NCI-H146 treated with DMSO at 0.1 percent for 48 hours (cell line): ENCODE data around the gene CWC27.
"Not testable (repeated sequence)": the region's sequence is repeated elsewhere in the genome, so short reads cannot be mapped to it uniquely, and the experiment has no call there.

ENCODE experiments used
- DNase-seq: peaks from one replicate; lab custom pipeline; 2025; ENCODE audit not compliant: unreplicated experiment; lab: John Stamatoyannopoulos, UW

CWC27 gene

DNA sequence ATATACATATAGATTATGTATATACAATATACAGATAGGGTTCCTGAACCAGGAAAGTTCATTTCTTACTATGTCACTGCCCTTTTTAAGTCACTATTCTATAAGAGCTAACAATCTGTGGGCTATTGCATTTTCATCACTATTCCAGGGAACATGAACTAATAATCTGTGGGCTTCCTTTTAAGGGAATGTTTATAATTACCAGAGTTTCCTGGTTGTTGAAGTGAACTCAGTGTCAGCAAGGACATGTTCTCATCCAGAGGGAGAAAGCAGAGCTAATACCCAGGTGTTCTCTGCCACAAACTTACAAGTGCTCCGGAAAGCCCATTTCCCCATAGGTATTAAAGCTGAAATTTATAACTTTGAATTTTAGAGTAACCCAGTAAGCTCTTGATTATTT, 69.6 kb downstream of the CWC27 start:
- no peak for DNase-seq

DNA sequence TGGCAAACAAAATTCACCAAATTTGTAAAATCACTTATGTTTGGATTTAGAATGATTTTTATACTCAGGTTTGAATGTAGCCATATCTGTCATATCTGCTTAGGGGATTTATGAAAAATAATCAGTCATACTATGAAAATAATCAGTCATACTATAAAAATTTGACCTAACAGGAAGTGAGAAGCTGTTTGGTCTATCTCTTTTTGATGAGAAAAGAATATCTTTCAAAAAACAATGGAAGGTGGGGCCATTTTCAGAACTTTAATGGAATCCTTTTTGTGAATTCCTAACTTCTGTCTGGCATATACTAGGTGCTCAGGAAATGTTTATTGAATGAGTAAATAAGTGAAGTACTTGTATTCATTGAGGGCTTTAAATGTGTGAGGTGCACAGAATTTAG, 70.1 kb downstream of the CWC27 start:
- no peak for DNase-seq

DNA sequence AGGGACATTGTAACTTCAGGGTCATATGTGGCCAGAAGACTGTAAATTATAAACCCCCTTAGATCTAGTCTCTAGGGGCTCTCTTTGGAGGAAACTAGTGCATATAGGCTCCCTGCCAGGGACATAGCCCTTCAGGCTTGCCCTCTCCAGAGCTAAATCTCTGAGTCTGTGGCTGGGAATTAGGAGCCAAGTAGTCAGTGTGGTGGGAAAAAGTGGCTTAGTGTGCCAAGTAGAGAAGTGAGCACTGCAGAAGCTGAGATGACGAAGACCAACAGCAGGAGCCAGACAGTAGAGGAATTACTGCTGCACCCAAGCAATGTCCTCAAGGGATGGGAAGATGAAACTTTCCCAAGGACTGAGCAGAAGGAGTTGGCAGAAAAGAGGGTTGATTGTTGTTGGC, 71.2 kb downstream of the CWC27 start:
- no peak for DNase-seq

DNA sequence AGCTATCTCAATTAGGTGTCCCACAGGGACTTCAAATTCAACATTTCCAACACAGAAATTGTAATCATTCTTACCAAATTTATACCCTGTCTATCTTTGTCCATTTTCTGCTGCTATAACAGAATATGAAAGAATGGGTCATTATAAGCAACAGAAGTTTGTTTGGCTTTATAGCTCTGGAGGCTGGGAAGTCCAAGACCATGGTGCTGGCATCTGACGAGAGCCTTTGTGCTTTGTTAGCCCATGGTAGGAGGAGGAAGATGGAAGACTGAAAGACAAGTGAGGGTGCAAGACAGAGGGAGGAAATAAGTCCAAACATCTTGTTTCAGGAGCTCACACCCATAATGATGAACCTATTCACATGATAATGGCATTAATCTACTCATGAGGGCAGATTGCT, 72.2 kb downstream of the CWC27 start:
- DNase-seq = no peak

DNA sequence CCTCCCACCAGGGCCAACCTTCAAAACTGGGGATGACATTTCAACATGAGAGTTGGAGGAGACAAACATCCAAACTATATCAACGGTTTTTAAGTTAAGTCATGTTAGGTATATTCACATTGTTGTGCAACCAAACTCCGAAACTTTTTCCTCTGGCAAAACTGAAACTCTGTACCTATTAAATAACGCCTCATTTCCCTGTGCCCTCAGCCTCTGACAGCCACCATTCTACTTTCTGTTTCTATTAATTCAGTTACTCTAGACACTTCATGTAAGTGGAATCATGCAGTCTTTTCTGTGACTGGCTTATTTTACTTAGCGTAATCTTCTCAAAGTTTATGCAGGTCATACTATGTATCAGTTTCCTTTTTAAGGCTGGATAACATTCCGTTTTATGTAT, 85.0 kb downstream of the CWC27 start:
- no peak for DNase-seq

DNA sequence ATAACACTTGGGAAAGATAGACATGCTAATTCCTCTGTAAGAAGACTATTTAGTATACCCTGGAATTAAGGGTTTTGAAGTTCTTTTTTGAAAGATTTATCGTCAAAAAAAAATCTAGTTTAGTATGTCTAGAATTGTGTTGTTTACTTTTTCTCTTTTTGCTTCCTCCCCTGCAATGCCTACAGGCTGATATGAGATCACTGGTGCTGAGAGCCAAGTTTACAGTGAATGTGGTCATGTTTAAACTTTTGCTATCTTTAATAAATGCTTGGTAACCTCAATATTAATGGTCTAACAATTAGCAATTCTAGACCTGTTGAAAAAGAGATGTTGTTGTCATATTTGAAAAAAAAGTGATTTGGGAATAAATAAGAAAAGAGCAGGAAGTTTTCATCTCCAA, 86.1 kb downstream of the CWC27 start:
- DNase-seq = no peak

DNA sequence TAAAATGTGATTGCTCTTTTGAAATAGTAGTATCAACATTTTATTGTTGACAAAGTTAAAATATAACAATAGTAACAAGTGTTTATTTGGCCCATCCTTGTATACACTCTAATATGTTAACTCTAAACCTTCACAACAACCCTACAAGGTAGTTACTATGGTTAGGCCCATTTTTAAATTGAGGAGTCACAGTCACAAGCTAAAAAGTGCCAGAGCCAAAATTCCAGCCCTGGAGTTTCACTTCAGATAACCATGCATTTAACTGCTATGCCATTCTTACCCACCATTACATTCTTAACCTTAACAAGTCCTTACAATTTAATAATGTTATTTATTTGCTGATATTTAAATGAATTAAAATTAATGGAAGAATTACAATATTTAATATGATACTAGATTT, 91.2 kb downstream of the CWC27 start:
- no peak for DNase-seq

DNA sequence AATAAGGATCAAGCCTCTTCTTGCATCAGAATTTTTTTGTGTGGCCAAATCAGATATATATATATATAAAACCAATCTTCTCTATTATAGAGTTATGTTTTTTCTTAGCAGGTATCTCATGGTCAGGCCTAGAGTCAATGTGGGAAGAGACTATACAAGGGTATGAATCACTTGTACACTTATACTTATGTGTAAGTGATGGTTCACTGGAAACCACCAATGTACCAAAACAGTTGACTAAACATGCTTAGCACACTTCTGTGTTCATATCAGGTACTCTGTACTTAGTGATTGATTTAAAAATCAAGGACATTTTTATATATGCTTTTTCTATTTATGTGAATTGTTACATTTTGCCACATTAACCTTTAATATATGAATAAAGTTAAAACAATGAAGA, 92.6 kb downstream of the CWC27 start:
- DNase-seq = no peak

DNA sequence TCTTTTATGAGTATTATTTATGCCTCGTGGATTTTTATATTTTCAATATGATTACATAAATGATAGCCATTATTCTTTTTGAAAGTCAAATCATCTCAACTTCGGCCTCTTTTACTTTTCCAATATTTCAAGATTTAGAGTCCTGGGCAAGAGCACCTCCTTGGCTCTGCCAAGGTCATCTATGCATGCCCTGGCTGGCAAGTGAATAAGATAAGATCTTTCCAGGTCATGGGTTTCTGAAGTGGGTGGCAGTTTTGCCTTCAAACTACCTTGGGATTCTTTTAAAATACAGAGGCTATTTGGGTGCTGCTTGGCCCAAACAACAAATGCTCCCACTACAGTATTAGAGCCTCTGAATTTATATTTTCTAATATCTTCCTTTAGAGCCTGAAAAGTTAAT, 95.4 kb downstream of the CWC27 start:
- no peak for DNase-seq

DNA sequence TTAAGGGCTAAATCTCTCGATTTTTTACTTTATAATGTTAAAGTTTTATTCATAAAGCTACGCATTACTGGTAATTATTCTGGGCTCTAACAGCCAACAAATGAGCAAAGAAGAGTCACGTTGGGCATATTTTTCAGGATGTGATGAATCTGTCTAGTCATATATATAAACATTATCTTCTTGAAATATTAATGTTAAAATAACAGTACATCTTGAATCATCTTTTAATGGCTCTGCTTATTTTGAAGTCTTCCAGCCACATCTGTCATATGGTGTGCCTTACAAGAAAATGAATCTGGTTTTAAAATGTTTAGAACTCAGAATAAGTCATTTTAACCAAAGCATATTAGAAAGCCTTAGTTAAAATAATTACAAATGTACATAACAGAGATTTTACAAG, 96.9 kb downstream of the CWC27 start:
- DNase-seq = no peak

DNA sequence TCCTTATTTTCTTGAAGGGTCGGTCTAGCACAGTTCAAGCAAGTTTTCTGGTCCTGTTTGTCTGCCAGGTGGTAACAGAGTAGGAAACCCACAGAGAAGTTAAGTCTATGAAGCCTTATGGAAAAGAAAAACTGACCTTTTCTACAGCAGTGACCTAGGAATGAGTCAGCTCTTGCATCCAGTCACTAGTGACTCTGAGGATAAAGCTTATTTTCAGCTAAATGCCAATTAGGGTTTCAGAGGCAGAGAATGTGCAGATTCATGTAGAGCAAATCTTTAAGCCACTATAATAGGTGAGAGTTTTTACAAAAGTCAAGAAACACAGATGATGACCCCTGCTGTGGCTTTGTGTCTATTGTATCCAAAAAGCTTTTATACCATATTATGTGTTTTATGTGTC, 100.7 kb downstream of the CWC27 start:
- DNase-seq = peak; percentile 41

DNA sequence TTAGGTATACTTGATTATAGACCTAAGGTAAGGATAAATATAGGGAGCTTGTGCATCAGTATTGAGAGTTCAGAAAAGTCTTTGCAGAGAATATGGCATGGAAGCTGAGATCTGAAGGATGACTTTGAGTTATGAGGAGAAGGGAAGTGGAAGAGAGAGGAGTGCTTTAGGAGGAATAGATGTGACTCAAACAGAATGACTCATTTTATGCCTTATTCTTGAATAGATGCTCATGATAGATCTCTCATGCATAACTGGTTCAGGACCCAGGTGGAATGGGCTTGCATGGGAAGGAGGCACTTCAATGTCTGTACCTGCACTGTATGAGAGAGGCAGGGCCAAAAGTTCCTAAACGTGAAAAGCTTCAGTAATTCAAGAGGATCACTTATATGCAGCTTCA, 103.3 kb downstream of the CWC27 start:
- DNase-seq = no peak

DNA sequence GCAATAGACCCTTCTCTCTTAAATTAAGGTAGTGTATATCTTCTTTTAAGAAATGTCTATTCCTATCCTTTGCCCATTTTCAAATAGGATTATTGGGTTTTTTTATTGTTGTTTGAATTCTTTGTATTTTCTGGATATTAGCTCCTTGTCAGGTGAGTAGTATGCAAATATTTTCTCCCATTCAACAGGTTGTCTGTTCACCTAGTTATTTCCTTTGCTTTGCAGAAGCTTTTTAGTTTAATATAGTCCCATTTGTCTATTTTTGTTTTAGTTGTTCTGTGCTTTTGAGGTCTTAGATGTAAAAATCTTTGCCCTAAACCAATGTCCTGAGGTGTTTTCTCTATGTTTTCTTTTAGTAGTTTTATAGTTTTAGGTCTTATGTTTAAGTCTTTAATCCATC, 104.7 kb downstream of the CWC27 start:
- no peak for DNase-seq

DNA sequence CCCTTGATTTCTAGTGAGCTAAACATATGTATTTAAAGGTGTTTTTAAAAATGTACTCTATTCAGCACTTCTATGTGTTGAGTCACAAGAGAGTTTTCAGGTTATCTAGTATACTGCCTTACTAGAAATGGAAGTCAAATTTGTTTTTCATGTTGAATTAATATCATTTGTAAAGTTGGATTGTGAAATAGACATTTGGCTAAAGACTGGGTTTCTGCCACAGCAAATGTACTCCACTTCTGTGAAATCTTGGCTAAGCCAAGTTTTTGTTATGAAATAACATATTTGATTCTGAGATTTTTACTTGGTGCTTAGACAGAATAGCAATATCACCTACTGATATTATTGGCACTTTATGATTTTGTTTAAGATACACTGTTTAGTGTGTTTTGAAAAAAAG, 106.0 kb downstream of the CWC27 start:
- no peak for DNase-seq

DNA sequence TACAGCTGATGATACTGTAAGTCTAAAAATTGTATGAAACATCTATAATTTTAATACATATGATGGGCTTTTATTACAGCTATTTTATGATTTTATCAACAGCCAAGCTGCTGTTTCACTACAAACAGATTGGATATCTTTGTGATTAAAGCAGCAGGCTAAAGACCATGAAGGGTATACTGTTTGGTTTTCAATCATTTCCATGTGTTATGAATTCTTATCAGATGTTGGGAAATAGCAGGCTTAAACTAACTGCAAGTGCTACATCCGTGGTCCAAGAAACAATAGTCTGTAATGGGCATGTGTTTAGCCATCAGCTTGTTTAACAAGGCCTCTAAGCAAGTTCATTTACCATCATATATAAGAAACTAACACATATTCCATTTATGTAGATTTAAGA, 107.5 kb downstream of the CWC27 start:
- no peak for DNase-seq

DNA sequence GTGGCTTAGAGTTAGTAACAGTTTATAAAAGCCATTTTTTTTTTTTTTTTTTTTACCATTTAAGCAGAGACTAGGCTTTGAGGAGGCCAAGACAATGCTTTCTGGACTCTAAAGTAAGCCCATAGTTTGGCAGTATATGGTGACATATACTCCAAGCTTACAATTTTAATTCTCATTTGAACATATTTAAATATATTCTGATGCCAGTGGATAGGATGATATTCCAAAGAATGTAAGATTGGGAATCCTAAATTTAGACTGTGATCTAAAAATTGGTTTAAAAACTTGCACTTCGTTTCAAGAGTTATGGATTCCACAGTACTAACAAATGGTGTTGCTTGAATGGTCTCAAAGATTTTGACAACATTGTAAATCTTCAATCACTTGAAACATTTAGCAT, 112.1 kb downstream of the CWC27 start:
- no peak for DNase-seq

DNA sequence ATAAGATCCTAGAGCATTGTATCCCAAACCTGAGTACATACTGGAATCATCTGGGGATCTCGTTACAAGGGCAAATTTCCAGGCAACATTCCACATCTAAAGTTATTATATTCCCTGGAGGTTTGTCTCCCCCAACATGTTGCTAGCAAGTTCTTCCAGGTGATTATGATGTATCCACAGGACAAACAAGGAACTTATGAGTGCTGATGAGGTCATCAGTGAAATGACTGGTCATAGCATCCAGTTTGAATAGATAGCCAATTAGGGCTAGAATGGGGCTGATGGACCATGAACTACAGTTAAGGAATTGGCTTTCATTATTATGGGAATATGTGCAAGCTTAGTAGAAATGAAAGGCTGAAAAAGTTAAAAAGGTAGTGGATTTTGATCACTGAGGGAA, 115.2 kb downstream of the CWC27 start:
- DNase-seq = no peak

DNA sequence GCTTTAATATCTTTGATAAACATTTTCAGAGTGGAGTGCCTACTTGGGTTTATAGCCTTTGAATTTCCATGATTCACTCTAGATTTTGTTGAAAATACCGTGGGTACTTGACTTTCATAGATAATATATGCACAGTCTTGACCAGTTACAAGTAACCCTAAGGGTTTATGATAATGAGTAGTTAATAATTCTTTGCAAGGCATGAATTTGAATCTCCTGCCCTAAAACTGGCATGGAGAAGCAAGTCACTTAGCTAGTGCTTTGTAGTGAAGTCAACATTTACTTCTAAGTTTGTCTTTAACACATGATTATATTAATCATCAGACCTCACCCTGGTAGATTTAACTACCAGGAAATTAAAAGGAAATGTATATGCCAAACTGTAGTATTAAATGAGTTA, 115.8 kb downstream of the CWC27 start:
- no peak for DNase-seq

DNA sequence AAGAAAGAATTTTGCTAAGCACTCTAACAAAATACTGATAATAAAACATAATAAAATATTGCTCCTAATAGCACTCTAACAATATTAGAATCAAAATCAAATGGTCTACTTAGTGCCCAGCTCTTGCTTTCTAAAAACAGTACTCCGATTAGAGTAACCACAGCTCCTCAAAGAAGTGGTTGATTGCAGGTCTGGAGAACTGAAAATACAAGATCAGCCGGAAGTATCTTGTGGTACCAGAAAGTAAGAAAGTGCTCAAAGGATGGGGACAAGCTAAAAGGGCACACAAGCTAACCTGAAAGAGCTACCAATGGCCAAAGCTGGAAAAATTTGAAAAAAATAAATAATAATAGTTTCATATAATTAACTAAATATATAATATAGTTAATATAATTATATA, 119.2 kb downstream of the CWC27 start:
- no peak for DNase-seq

DNA sequence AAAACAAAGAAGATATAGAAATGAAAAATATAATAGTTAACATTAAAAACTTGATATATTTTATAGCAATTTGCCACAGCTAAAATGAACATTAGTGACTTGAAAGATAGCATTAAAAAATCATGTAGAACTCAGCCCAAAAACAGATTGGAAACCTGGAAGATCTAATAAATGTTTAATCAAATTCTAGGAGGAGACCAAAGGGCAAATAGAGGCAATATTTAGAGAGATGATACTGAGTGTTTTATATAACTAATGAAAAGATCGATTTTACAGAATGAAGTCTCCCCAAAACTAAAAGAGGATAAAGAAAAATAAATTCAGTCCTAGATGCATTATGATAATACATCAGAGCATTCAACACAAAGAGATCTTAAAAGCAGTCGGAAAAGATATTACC, 127.0 kb downstream of the CWC27 start:
- DNase-seq = no peak

DNA sequence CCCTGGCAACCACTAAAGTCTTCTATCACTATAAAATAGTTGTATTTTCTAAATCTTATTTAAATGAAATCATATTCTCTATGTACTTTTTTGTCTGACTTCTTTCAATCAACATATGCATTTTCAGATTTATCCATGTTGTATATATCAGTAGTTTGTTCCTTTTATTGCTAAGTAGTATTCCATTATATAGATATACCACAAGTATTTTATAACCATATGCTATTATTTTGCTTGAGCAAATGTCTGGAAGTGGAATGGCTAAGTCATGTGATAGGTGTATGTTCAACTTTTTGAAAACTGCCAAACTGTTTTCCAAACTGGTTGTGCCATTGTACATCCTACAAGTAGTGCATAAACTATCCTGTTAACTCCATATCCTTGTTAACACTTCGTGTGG, 131.1 kb downstream of the CWC27 start:
- no peak for DNase-seq

DNA sequence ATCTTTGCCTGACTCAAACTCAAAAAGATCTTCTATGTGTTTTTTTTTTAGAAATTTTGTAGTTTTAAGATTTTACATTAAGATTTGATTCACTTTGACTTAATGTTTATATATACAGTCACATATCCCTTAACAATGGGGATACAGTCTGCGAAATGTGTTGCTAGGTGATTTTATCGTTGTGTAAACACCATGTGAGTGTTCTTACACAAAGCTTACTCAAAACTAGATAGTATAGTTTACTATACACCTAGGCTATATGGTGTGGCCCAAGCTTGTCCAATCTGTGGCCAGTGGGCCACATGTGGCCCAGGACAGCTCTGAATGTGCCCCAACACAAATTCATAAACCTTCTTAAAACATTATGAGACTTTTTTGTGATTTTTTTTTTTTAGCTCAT, 131.9 kb downstream of the CWC27 start:
- DNase-seq = peak; percentile 10

DNA sequence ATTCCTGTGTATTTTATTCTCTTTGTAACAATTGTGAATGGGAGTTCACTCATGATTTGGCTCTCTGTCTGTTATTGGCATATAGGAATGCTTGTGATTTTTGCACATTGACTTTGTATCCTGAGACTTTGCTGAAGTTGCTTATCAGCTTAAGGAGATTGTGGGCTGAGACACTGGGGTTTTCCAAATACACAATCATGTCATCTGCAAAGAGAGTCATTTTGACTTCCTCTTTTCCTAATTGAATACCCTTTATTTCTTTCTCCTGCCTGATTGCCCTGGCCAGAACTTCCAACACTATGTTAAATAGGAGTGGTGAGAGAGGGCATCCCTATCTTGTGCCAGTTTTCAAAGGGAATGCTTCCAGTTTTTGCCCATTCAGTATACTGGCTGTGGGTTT, 138.7 kb downstream of the CWC27 start:
- not testable (repeated sequence) for DNase-seq

DNA sequence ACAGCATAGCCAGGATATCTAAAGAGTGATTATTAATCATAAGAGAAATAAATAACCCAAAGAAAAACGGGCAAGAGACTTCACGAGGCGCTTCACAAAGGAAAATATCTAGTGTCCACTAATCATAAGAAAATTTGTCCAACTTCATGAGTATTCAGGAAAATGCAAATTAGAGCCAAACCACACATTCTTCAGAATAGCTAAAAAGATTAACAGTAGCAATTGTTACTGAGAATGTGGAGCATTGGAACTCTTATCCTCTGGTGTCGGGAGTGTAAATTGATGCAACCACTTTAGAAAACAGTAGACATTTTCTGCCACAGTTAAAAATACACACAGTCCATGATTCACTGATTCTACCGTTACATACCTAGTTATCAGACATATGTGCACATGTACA, 145.7 kb downstream of the CWC27 start:
- DNase-seq = no peak
